Activated gamma-delta T cell treated with Interleukin-2 at 50 U/mL for 16 hours (primary cell): Measurements from ENCODE around the gene PLCB2.

Experiments
- DNase-seq: peaks from one replicate; pipeline ENCODE4 v3.0.0-alpha.2; 2020

PLCB2 gene

DNA sequence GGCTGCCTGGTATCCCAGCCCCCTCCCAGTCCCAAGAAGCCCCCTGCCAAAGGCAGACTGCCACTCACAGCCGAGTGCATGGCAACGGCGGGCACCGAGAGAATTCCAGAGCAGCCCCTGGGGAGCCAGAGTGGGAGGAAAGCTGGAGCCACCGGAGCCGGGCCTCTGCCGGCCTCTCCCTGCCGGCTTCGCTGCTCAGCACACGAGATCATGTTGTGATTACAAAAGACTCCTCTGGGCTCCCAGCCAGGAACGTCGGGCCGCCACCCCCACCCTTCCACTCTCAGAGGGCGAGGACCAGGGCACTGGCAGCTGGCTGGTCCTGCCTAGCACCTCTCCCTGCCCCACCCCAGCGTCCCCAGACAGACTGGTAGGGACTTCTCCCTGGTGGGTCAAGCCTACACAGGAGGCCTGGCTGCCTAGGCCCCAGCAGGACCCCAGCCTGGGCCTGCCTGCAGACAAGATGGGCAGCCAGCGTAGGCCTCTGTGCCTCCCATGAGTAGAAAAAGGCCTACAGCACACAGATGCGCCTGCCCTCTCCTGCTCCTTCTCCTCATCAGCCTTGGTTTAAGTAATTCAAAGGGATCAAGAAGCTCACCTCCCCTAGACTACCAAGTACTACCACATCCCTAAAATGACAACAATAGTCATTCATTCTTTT is 33.1 kb upstream of the PLCB2 start, which contains the start of gene CCDC9B:
Gene CCDC9B, minus strand, starts transcription at position 200 of the 661 bp plus-strand sequence. Its CDS starts 120 bp downstream, at position 80.
- DNase-seq = no peak

- no peak for DNase-seq
These were observed 32.5 kb upstream of the PLCB2 start for GRCh38 chr15:40340038-40340739.

- DNase-seq = no peak
These were observed 31.8 kb upstream of the PLCB2 start for GRCh38 chr15:40339621-40339945.

- DNase-seq = no peak
These were observed 31.3 kb upstream of the PLCB2 start for GRCh38 chr15:40338921-40339620.

DNA sequence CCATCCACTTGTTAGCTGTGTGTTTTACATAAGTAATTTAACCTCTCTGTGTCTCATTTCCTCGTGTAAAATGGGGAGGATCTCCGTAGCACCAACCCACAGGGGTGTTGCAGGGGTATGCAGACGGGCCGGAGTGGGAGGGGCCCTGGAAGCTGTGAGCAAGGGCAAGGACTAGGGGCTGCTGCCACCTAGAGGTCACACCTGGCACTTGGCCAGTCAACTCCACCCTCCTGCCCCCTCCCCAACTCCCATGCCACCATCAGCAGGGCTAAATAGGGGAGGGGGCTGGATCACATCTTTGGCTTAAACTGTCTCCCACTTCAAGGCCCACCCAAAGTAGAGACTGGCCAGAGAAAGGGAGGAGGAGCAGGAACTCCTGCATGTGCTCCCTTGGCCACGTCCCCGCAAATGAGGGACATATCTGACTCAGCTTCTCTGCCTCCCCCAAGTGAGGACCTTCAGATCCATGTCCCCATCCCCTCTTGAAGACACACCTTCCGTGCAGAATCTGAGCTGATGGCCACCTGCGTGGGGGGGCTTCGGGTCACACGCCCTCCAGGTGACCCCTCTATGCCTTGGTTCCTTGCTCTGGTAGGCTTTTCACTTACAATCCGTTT is 30.4 kb upstream of the PLCB2 start:
- DNase-seq = peak; percentile 71

- DNase-seq = no peak
These were observed 29.9 kb upstream of the PLCB2 start for GRCh38 chr15:40337597-40337996.

DNA sequence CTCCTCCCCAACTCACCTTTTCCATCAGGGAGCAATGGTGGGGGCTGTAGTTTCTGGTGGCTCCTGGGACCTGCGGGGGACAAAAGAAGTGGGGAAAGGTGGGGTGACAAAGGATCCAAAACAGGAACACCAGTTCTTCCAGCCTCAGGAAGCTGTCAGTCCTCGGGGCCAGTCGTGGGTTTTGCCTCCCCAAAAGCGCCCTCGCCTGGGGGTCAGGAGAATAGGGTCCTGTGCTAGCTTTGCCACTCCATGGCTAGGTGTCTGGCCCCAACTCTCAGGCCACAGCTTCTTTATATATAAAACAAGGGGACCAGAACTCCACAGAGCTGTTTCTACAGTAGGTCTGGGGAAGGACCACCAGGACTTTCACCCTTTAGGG is 29.0 kb upstream of the PLCB2 start:
- no peak for DNase-seq

GRCh38 chr15:40335938-40336743 is 28.4 kb upstream of the PLCB2 start:
- DNase-seq = no peak

- DNase-seq = no peak
These were observed 27.4 kb upstream of the PLCB2 start for GRCh38 chr15:40334941-40335795.

GRCh38 chr15:40334541-40334940 is 26.8 kb upstream of the PLCB2 start:
- no peak for DNase-seq

DNA sequence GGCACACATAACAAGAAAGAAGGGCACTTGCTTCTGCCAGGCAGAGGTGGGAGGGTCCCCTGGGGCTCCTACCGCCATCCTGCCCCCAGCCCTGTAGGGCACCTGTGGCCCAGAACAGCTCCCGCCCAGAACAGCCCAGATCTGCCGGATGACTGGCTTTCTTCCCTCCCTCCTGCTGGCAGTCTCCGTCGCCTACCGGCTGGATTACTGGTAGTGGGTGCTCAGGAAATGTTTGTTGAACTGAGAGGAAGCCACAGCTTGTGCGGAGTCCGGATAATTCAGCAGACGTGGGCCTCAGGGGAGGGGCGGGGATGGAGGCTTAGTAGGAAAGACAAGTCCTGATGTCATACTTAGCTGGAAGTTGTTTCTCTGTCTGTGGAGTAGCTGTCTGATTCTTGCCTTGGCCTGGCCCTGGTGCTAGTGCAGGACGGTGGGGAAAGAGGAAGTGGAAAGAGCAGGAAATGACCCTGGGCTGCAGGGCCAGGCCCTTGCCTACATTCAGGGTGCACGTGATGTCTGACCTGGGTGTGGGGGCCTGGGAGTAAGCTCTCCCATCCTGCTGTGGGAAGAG is 26.3 kb upstream of the PLCB2 start:
- no peak for DNase-seq

- DNase-seq = no peak
These were observed 24.5 kb upstream of the PLCB2 start for GRCh38 chr15:40332113-40332781.

- DNase-seq = no peak
These were observed 23.9 kb upstream of the PLCB2 start for GRCh38 chr15:40331637-40332036.

- no peak for DNase-seq
These were observed 23.3 kb upstream of the PLCB2 start for GRCh38 chr15:40331026-40331425.

DNA sequence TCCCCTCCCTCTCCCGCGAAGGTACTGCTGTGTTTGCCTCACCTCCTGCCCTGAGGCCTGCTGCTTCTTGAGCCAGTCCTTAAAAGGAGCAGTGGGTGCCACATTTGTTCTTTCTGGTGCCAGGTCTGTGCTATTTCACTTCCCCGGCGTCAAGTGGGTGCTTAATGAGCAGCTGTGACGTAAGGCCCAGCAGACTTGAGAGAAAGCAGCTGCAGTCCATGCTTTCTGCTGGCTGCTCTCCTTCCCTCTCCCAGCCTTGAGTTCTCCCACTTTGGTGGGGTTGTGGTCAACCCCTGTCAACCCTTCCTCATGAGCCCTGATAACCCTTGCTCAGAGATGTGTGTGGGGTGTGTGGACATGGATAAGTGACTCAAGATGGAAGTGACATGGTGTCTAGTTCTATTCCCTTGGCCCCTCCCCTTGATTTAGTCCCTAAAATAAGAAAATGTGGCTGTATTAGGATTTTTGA is 22.7 kb upstream of the PLCB2 start:
- DNase-seq = no peak

DNA sequence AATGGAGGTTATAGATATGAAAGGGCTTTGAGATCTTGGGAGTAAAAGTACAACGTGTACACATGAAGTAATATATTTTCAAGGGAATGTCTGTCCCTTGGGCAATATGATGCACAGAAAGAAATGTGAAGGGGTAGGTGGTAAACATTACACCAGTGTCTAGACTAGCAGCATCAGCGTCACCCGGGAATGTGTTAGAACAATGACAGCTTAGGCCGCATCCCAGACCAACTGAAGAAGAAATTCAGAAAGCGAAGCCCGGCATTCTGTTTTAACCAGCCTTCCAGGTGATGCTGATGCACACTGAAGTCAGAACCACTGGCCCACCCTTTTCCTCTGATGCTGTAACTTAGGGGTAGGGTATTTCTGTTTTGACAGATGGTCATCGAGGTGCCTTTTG is 22.1 kb upstream of the PLCB2 start:
- DNase-seq = no peak

DNA sequence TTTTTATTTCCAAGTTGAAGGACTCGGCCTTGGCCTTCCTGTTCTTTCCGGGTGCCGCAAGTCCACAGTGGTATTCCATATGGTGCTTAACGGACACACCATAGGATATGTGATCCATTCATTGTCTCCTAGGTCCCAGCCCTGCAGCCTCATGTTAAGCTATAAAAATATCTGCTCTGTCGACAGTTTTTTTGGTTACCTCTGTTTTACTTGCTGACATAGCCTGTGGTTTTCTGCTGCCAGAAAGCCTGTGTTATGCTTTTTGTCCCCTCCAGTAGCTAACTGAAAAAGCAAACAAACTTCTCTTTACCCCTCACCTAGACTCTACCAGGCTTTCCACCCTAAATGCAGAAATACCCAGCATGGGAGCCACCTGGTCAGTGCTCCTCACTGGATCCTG is 21.0 kb upstream of the PLCB2 start:
- DNase-seq = no peak

DNA sequence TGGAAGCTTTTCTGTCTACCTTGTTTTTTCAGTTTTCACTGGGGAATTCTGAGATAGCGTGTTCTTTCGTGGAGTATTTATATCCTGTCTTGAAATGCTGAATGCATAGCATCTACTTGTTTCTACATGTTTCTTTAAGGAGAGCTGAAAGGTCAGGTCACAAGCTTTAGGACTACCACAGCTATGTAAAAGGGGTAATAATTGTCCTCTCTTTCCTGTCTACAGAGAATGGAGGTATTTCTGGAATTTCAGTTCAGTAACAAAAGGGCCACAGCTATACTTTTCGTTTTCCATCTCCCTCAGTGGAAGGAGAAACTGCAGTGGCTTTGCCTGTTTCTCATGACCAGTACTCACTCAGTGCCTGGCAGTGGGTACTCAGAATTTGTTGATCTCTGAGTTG is 20.4 kb upstream of the PLCB2 start:
- DNase-seq = no peak

- no peak for DNase-seq
These were observed 19.7 kb upstream of the PLCB2 start for GRCh38 chr15:40327457-40327856.

GRCh38 chr15:40325700-40326099 is 18.0 kb upstream of the PLCB2 start:
- DNase-seq = no peak

DNA sequence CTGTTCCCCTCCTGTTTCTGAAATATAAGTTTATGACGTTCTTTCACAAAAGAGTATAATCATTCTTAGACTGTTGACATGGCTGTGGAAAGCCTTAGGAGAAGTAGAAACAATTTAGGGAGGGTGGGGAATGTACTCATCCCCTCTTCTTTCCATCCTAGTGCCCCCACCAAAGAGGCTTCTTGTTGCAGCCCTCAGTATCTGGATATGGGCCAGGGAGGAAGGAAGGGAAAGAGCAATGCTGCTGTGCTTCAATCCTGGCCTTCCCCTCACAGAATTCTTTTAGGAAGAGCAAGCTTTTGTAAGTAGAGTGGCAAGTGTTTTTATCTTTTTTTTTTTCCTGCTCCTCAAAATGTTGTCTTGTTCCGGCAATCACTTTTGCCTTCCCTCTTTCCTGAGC is 17.5 kb upstream of the PLCB2 start:
- no peak for DNase-seq
